ENCODE results near the gene SCYGR6.

DNA sequence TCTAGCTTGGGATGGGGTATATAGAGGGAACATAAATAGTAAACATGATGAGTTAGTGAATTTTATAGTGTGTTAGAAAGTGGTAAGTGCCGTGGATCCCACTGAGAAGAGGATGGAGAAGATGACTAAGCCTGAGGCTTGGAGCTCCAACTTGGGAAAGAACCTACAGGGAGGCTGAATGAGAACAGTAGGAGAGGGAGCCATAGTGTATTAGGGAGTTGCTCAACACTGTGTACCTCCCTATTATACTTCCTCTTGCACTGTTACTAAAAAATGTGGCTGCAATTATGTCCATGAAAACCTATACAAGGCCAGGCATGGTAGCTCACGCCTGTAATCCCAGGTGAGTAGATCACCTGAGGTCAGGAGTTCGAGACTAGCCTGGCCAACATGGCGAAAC, 3.9 kb downstream of the SCYGR6 start:
- TF ChIP-seq, protein P1, sequence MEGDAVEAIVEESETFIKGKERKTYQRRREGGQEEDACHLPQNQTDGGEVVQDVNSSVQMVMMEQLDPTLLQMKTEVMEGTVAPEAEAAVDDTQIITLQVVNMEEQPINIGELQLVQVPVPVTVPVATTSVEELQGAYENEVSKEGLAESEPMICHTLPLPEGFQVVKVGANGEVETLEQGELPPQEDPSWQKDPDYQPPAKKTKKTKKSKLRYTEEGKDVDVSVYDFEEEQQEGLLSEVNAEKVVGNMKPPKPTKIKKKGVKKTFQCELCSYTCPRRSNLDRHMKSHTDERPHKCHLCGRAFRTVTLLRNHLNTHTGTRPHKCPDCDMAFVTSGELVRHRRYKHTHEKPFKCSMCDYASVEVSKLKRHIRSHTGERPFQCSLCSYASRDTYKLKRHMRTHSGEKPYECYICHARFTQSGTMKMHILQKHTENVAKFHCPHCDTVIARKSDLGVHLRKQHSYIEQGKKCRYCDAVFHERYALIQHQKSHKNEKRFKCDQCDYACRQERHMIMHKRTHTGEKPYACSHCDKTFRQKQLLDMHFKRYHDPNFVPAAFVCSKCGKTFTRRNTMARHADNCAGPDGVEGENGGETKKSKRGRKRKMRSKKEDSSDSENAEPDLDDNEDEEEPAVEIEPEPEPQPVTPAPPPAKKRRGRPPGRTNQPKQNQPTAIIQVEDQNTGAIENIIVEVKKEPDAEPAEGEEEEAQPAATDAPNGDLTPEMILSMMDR (IDR thresholded peaks at IDR 0.05) = no peak
- TF ChIP-seq POLR2A (IDR thresholded peaks at IDR 0.05) = no peak
